Activated CD8-positive, alpha-beta T cell treated with anti-CD3 and anti-CD28 coated beads, Interleukin-2, amount 10 ng/mL, durations not matched to agents 7 days and 5 days (primary cell): Measurements from ENCODE around the gene SERINC4. TPM values are rescaled to one million over a fixed set of nuclear protein-coding genes. Genes with fewer than 3 reads are reported as not detected.

ENCODE experiments used
- ATAC-seq: fragments of 150-1000 bp; cut with Tn5 transposase; one replicate; pipeline ENCODE4 v1.10.0; 2021; ENCODE audit warnings: moderate library complexity
- CTCF ChIA-PET: fragments of 350-600 bp; sonication (Branson Sonifier 250); formaldehyde crosslinking; loops from one replicate; lab custom pipeline; 2021; ENCODE audit warnings: antibody characterized with exemption; lab: Charles Lee
- POLR2A ChIA-PET: fragments of 350-600 bp; sonication (Branson Sonifier 250); formaldehyde crosslinking; loops from one replicate; lab custom pipeline; 2021; ENCODE audit warnings: antibody characterized with exemption; lab: Charles Lee
- DNase-seq: peaks from one replicate; pipeline ENCODE4 v3.0.0-alpha.2; 2020
- H3K27ac Mint-ChIP-seq: one replicate; pipeline ENCODE4 v1.8.0; 2021; ENCODE audit warnings: mild to moderate bottlenecking, mixed read lengths
- H3K27me3 Mint-ChIP-seq: one replicate; pipeline ENCODE4 v1.8.0; 2021; ENCODE audit warnings: low read depth, mixed read lengths
- H3K36me3 Mint-ChIP-seq: one replicate; pipeline ENCODE4 v1.8.0; 2021; ENCODE audit warnings: low read depth, mixed read lengths
- H3K4me1 Mint-ChIP-seq: one replicate; pipeline ENCODE4 v1.8.0; 2021; ENCODE audit warnings: low read depth, mixed read lengths
- H3K4me3 Mint-ChIP-seq: one replicate; pipeline ENCODE4 v1.8.0; 2021; ENCODE audit warnings: mild to moderate bottlenecking, mixed read lengths
- H3K9me3 Mint-ChIP-seq: one replicate; pipeline ENCODE4 v1.8.0; 2022; ENCODE audit warnings: mixed read lengths; ENCODE audit not compliant: insufficient read depth
- total RNA-seq, 2 experiments: library from RNA; stranded (reverse); gene quantifications; one replicate each; pipeline ENCODE4 v1.2.3, GENCODE V29; 2021

SERINC4 gene
- total RNA-seq, 2 experiments from 2014 or later: 0.21 to 0.39 TPM

- no peaks in the 10 kb centered on the region for H3K27me3 Mint-ChIP-seq
- no peaks in the 10 kb centered on the region for H3K9me3 Mint-ChIP-seq
- peak overlapping the region; percentile 2 for H3K27ac Mint-ChIP-seq
- peaks cover 63% of the 10 kb centered on the region for H3K4me1 Mint-ChIP-seq
- ChIA-PET POLR2A (interaction anchor here (2.0 kb wide), 1 partner anchor 29 kb away, joined by 9 read pairs; the partner anchor contains the start of gene MFAP1), CTCF (interaction anchor here (2.1 to 3.6 kb wide), 2 partner anchors 19 to 26 kb away, joined by 5 to 17 read pairs; partner anchors contain the start of gene ELL3)
- no peak overlapping the region for H3K4me3 Mint-ChIP-seq
- ATAC-seq (no peak), DNase-seq (no peak)
- H3K36me3 Mint-ChIP-seq: peaks cover 79% of the 10 kb centered on the region
Measured at GRCh38 chr15:43795997-43796396, 4.0 kb downstream of the SERINC4 start.

GRCh38 chr15:43795197-43795596 is 4.8 kb downstream of the SERINC4 start:
- POLR2A ChIA-PET: interaction anchor here (2.0 kb wide), 1 partner anchor 29 kb away, joined by 9 read pairs; the partner anchor contains the start of gene MFAP1
- Mint-ChIP-seq H3K27me3 (no peaks in the 10 kb centered on the region), H3K36me3 (peaks cover 71% of the 10 kb centered on the region), H3K4me1 (peaks cover 57% of the 10 kb centered on the region), H3K9me3 (no peaks in the 10 kb centered on the region), H3K4me3 (no peak overlapping the region), H3K27ac (no peak overlapping the region)
- CTCF ChIA-PET: interaction anchor here (2.1 to 3.6 kb wide), 2 partner anchors 18 to 25 kb away, joined by 5 to 17 read pairs; partner anchors contain the start of gene ELL3
- DNase-seq (no peak), ATAC-seq (no peak)

GRCh38 chr15:43794269-43795037 is 5.6 kb downstream of the SERINC4 start:
- ATAC-seq (no peak), DNase-seq (no peak)
- Mint-ChIP-seq H3K36me3 (peaks cover 63% of the 10 kb centered on the region), H3K9me3 (no peaks in the 10 kb centered on the region), H3K4me1 (peaks cover 49% of the 10 kb centered on the region), H3K27me3 (no peaks in the 10 kb centered on the region), H3K27ac (peak overlapping the region; percentile 57), H3K4me3 (peak overlapping the region; percentile 96)
- ChIA-PET CTCF (interaction anchor here (3.6 kb wide), 1 partner anchor 18 kb away, joined by 17 read pairs; the partner anchor contains the start of gene ELL3), POLR2A (interaction anchor here (2.0 kb wide), 2 partner anchors 30 kb away, joined by 9 to 11 read pairs; partner anchors contain the start of gene MFAP1)

- Mint-ChIP-seq H3K9me3 (no peaks in the 10 kb centered on the region), H3K27ac (peak overlapping the region; percentile 98), H3K36me3 (peaks cover 57% of the 10 kb centered on the region), H3K27me3 (no peaks in the 10 kb centered on the region), H3K4me1 (peaks cover 48% of the 10 kb centered on the region), H3K4me3 (peak overlapping the region; percentile 96)
- DNase-seq: no peak
- ATAC-seq: no peak
- POLR2A ChIA-PET: interaction anchor here (0.7 to 3.7 kb wide), 8 partner anchors 8 to 47 kb away, joined by 3 to 21 read pairs (median 6); partner anchors contain the start of genes ELL3, HYPK, MFAP1 and PDIA3
- CTCF ChIA-PET: interaction anchor here (0.8 to 3.6 kb wide), 6 partner anchors 17 to 34 kb away, joined by 3 to 17 read pairs (median 4); partner anchors contain the start of gene ELL3
Measured at GRCh38 chr15:43793647-43794046, 6.4 kb downstream of the SERINC4 start.

GRCh38 chr15:43792761-43793476 is 7.1 kb downstream of the SERINC4 start:
- POLR2A ChIA-PET: interaction anchor here (0.5 to 3.7 kb wide), 10 partner anchors 9 to 931 kb away, joined by 3 to 21 read pairs (median 6); partner anchors contain the start of genes ELL3, HYPK, MFAP1 and PDIA3
- Mint-ChIP-seq H3K4me3 (peak overlapping the region; percentile 96), H3K9me3 (no peaks in the 10 kb centered on the region), H3K27me3 (no peaks in the 10 kb centered on the region), H3K27ac (peak overlapping the region; percentile 98), H3K4me1 (peaks cover 44% of the 10 kb centered on the region), H3K36me3 (peaks cover 51% of the 10 kb centered on the region)
- peak; percentile 51 for DNase-seq
- no peak for ATAC-seq
- CTCF ChIA-PET: interaction anchor here (0.8 to 1.4 kb wide), 5 partner anchors 16 to 35 kb away, joined by 3 to 9 read pairs (median 3); partner anchors contain the start of gene ELL3

GRCh38 chr15:43791993-43792760 is 7.8 kb downstream of the SERINC4 start, which contains the start of gene SERF2:
Gene SERF2, plus strand, starts transcription at chr15:43792320. Its CDS starts 57 bp downstream, at chr15:43792377.
- peak within 1 kb of the TSS; percentile 96 for H3K4me3 Mint-ChIP-seq
- H3K27ac Mint-ChIP-seq: peak within 1 kb of the TSS; percentile 98
- H3K36me3 Mint-ChIP-seq: peaks cover 48% of the 10 kb centered on the region
- CTCF ChIA-PET: interaction anchor here (0.9 to 4.9 kb wide), 6 partner anchors 8 to 36 kb away, joined by 3 to 42 read pairs (median 4); partner anchors contain the start of genes ELL3, HYPK and SERINC4
- POLR2A ChIA-PET: interaction anchor here (0.5 to 3.7 kb wide), 8 partner anchors 9 to 932 kb away, joined by 3 to 21 read pairs (median 6); partner anchors contain the start of genes ELL3, HYPK, MFAP1 and PDIA3
- H3K9me3 Mint-ChIP-seq: no peaks in the 10 kb centered on the region
- H3K4me1 Mint-ChIP-seq: peaks cover 44% of the 10 kb centered on the region
- DNase-seq: peak; percentile 100
- peak; percentile 96 for ATAC-seq
- no peaks in the 10 kb centered on the region for H3K27me3 Mint-ChIP-seq

- H3K27ac Mint-ChIP-seq: no peak overlapping the region
- H3K9me3 Mint-ChIP-seq: no peaks in the 10 kb centered on the region
- H3K27me3 Mint-ChIP-seq: no peaks in the 10 kb centered on the region
- peaks cover 22% of the 10 kb centered on the region for H3K4me1 Mint-ChIP-seq
- H3K36me3 Mint-ChIP-seq: peaks cover 29% of the 10 kb centered on the region
- ChIA-PET POLR2A (interaction anchor here (0.9 kb wide), 1 partner anchor 12 kb away, joined by 4 read pairs; no protein-coding TSS in a partner anchor), CTCF (interaction anchor here (4.9 kb wide), 1 partner anchor 12 kb away, joined by 42 read pairs; the partner anchor contains the start of gene ELL3)
- DNase-seq (no peak), ATAC-seq (no peak)
- H3K4me3 Mint-ChIP-seq: no peak overlapping the region
Measured at GRCh38 chr15:43789409-43789808, 10.6 kb downstream of the SERINC4 start.

- ATAC-seq (no peak), DNase-seq (no peak)
- CTCF ChIA-PET: interaction anchor here (3.6 kb wide), 1 partner anchor 11 kb away, joined by 42 read pairs; the partner anchor contains the start of gene SERF2
- H3K9me3 Mint-ChIP-seq: no peaks in the 10 kb centered on the region
- H3K27ac Mint-ChIP-seq: peak overlapping the region; percentile 40
- no peak overlapping the region for H3K4me3 Mint-ChIP-seq
- H3K4me1 Mint-ChIP-seq: peaks cover 28% of the 10 kb centered on the region
- POLR2A ChIA-PET: no interaction called here
- peaks cover 10% of the 10 kb centered on the region for H3K36me3 Mint-ChIP-seq
- no peaks in the 10 kb centered on the region for H3K27me3 Mint-ChIP-seq
Measured at GRCh38 chr15:43779016-43779415, 21.0 kb downstream of the SERINC4 start.

- peak overlapping the region; percentile 92 for H3K4me3 Mint-ChIP-seq
- H3K36me3 Mint-ChIP-seq: peaks cover 26% of the 10 kb centered on the region
- peaks cover 28% of the 10 kb centered on the region for H3K4me1 Mint-ChIP-seq
- H3K27me3 Mint-ChIP-seq: no peaks in the 10 kb centered on the region
- peak overlapping the region; percentile 95 for H3K27ac Mint-ChIP-seq
- POLR2A ChIA-PET: interaction anchor here (0.6 to 2.7 kb wide), 13 partner anchors 12 to 461 kb away, joined by 3 to 18 read pairs (median 6); partner anchors contain the start of genes HYPK, MFAP1, SERF2 and SERINC4
- DNase-seq: peak; percentile 91
- CTCF ChIA-PET: interaction anchor here (0.5 to 3.6 kb wide), 19 partner anchors 9 to 278 kb away, joined by 3 to 42 read pairs (median 6); partner anchors contain the start of genes HYPK, MFAP1, PDIA3 and SERF2
- ATAC-seq: peak; percentile 88
- no peaks in the 10 kb centered on the region for H3K9me3 Mint-ChIP-seq
Measured at GRCh38 chr15:43777267-43777914, 22.6 kb downstream of the SERINC4 start.
